Sciatic nerve (tissue), 2 donors: ENCODE measurements around the gene TRMT61A. TPM values are rescaled to one million over a fixed set of nuclear protein-coding genes. Genes with fewer than 3 reads are reported as not detected.

Experiments used
- ATAC-seq: fragments of 200-7000 bp; cut with Tn5 transposase; one replicate; pipeline ENCODE4 v1.9.1; 2020; ENCODE audit warnings: mild to moderate bottlenecking, moderate library complexity
- DNase-seq: peaks from one replicate; pipeline ENCODE4 v3.0.0-alpha.2; 2020; ENCODE audit warnings: low spot score
- intact Hi-C: fragments of 100-400 bp; cut with DNase I; formaldehyde crosslinking; loops from one replicate; pipeline ENCODE4 v1.14.2; 2022
- total RNA-seq: library from RNA; stranded (reverse); fragmentation: NEBNext Ultra II Directional; extraction: Animal tissue kit (Norgen Biotek cat#: 25700); gene quantifications from one replicate; pipeline ENCODE4 v1.2.1, GENCODE V29; 2021
- donor health status: DM: no; HTN: no; CAD: no.
- donor health status: DM: no; HTN: no; CAD: no.

Gene TRMT61A
- total RNA-seq, 1 donor from 2014 or later: 12.4 TPM

- ATAC-seq (peak; percentile 38), DNase-seq (peak; percentile 82)
- intact Hi-C loops: no loop called here
These were observed 13.7 kb downstream of the TRMT61A start for GRCh38 chr14:103542605-103543088.

- DNase-seq (peak; percentile 59), ATAC-seq (no peak)
- intact Hi-C loops: no loop called here
These were observed 14.1 kb downstream of the TRMT61A start for GRCh38 chr14:103543140-103543539.

- peak; percentile 73 for DNase-seq
- intact Hi-C loops: no loop called here
- peak; percentile 14 for ATAC-seq
These were observed 14.9 kb downstream of the TRMT61A start for GRCh38 chr14:103543721-103544387.

GRCh38 chr14:103544388-103545218, 15.6 kb downstream of the TRMT61A start:
- intact Hi-C loops: loop anchor here (5.0 kb wide), 2 partner anchors 42 to 1387 kb away; no protein-coding TSS in a partner anchor
- DNase-seq (peak; percentile 78), ATAC-seq (peak; percentile 55)

GRCh38 chr14:103545219-103545914, 16.4 kb downstream of the TRMT61A start:
- ATAC-seq (no peak), DNase-seq (peak; percentile 57)
- intact Hi-C loops: loop anchor here (5.0 kb wide), 2 partner anchors 43 to 1388 kb away; no protein-coding TSS in a partner anchor

GRCh38 chr14:103545915-103546651, 17.1 kb downstream of the TRMT61A start:
- DNase-seq (peak; percentile 64), ATAC-seq (no peak)
- intact Hi-C loops: loop anchor here (2.0 to 5.0 kb wide), 3 partner anchors 27 to 1389 kb away; no protein-coding TSS in a partner anchor

GRCh38 chr14:103546652-103547454, 17.9 kb downstream of the TRMT61A start:
- DNase-seq (peak; percentile 88), ATAC-seq (peak; percentile 19)
- intact Hi-C loops: loop anchor here (2.0 to 5.0 kb wide), 3 partner anchors 28 to 1390 kb away; no protein-coding TSS in a partner anchor

GRCh38 chr14:103547455-103547940, 18.5 kb downstream of the TRMT61A start:
- intact Hi-C loops: loop anchor here (2.0 to 5.0 kb wide), 3 partner anchors 29 to 1390 kb away; no protein-coding TSS in a partner anchor
- no peak for DNase-seq

GRCh38 chr14:103547941-103548462, 19.0 kb downstream of the TRMT61A start:
- intact Hi-C loops: loop anchor here (2.0 to 5.0 kb wide), 3 partner anchors 29 to 1391 kb away; no protein-coding TSS in a partner anchor
- no peak for DNase-seq
- no peak for ATAC-seq

More at GRCh38 chr14:103547455-103547940, 18.5 kb downstream of the TRMT61A start:
- no peak for ATAC-seq

GRCh38 chr14:103548463-103549351, 19.7 kb downstream of the TRMT61A start:
- DNase-seq (no peak), ATAC-seq (no peak)
- intact Hi-C loops: loop anchor here (5.0 kb wide), 2 partner anchors 46 to 1391 kb away; no protein-coding TSS in a partner anchor

GRCh38 chr14:103549361-103550311, 20.6 kb downstream of the TRMT61A start:
- ATAC-seq (peak; percentile 2), DNase-seq (peak; percentile 67)
- intact Hi-C loops: loop anchor here (5.0 to 10.0 kb wide), 3 partner anchors 47 to 1392 kb away; no protein-coding TSS in a partner anchor

GRCh38 chr14:103550451-103551337, 21.7 kb downstream of the TRMT61A start:
- peak; percentile 36 for ATAC-seq
- no peak for DNase-seq
- intact Hi-C loops: loop anchor here (10.0 kb wide), 1 partner anchor 946 kb away; no protein-coding TSS in a partner anchor

- intact Hi-C loops: loop anchor here (10.0 kb wide), 1 partner anchor 947 kb away; no protein-coding TSS in a partner anchor
- ATAC-seq: peak; percentile 61
- DNase-seq: peak; percentile 76
These were observed 22.4 kb downstream of the TRMT61A start for GRCh38 chr14:103551338-103551762.
